GM18519 (cell line): ENCODE measurements around the gene SVEP1.
"Not testable (repeated sequence)": the region's sequence is repeated elsewhere in the genome, so short reads cannot be mapped to it uniquely, and the experiment has no call there.

ENCODE experiments used
- ATAC-seq: cut with Tn5 transposase; IDR thresholded peaks from one replicate; pipeline ENCODE4 v1.9.1; 2021; ENCODE audit warnings: mild to moderate bottlenecking, moderate library complexity; ENCODE audit not compliant: unreplicated experiment, low FRiP score

SVEP1 gene

GRCh38 chr9:110531776-110532175 is 47.8 kb downstream of the SVEP1 start:
- no peak for ATAC-seq

- not testable (repeated sequence) for ATAC-seq
Measured at GRCh38 chr9:110531241-110531640, 48.3 kb downstream of the SVEP1 start.

- ATAC-seq = no peak
Measured at GRCh38 chr9:110528645-110529044, 50.9 kb downstream of the SVEP1 start.

GRCh38 chr9:110526426-110526825 is 53.1 kb downstream of the SVEP1 start:
- ATAC-seq = no peak

GRCh38 chr9:110521206-110521605 is 58.3 kb downstream of the SVEP1 start:
- no peak for ATAC-seq

GRCh38 chr9:110520120-110520701 is 59.3 kb downstream of the SVEP1 start:
- no peak for ATAC-seq

- ATAC-seq = no peak
Measured at GRCh38 chr9:110517483-110517882, 62.1 kb downstream of the SVEP1 start.

GRCh38 chr9:110514897-110515296 is 64.6 kb downstream of the SVEP1 start:
- ATAC-seq = no peak

- no peak for ATAC-seq
Measured at GRCh38 chr9:110512817-110513216, 66.7 kb downstream of the SVEP1 start.

GRCh38 chr9:110509792-110510191 is 69.7 kb downstream of the SVEP1 start:
- no peak for ATAC-seq

GRCh38 chr9:110502842-110503241 is 76.7 kb downstream of the SVEP1 start:
- no peak for ATAC-seq

- no peak for ATAC-seq
Measured at GRCh38 chr9:110499608-110500007, 79.9 kb downstream of the SVEP1 start.

- ATAC-seq = no peak
Measured at GRCh38 chr9:110487196-110487595, 92.3 kb downstream of the SVEP1 start.

- ATAC-seq = no peak
Measured at GRCh38 chr9:110486218-110486617, 93.3 kb downstream of the SVEP1 start.

GRCh38 chr9:110479481-110479880 is 100.1 kb downstream of the SVEP1 start:
- no peak for ATAC-seq

- no peak for ATAC-seq
Measured at GRCh38 chr9:110476251-110476650, 103.3 kb downstream of the SVEP1 start.

GRCh38 chr9:110472111-110472510 is 107.4 kb downstream of the SVEP1 start:
- no peak for ATAC-seq

- no peak for ATAC-seq
Measured at GRCh38 chr9:110468950-110469349, 110.6 kb downstream of the SVEP1 start.

- ATAC-seq = no peak
Measured at GRCh38 chr9:110465190-110465589, 114.4 kb downstream of the SVEP1 start.

GRCh38 chr9:110464321-110464720 is 115.2 kb downstream of the SVEP1 start:
- no peak for ATAC-seq

- ATAC-seq = no peak
Measured at GRCh38 chr9:110463499-110463898, 116.0 kb downstream of the SVEP1 start.

- ATAC-seq = no peak
Measured at GRCh38 chr9:110457245-110457644, 122.3 kb downstream of the SVEP1 start.

- no peak for ATAC-seq
Measured at GRCh38 chr9:110456681-110457080, 122.9 kb downstream of the SVEP1 start.
